Fibroblast of lung (primary cell): Measurements from ENCODE around the gene TBP. TPM values are rescaled to one million over a fixed set of nuclear protein-coding genes. Genes with fewer than 3 reads are reported as not detected.
A peak's percentile ranks its signal among the peaks of the same experiment; 100 is the strongest.

Source experiments
- DNase-seq, 2 donors: peaks; one replicate each; pipeline versions ENCODE4 v3.0.0 to v3.0.0-alpha.2; 2010; ENCODE audit warnings: low read depth in 2 of 2
- H2AFZ ChIP-seq: 2 replicates; pipeline ENCODE4 v1.5.1; 2012; ENCODE audit warnings: low read length, control low read depth, inconsistent platforms
- H3K27ac ChIP-seq: 2 replicates; pipeline ENCODE4 v1.5.1; 2011; ENCODE audit warnings: low read length, control low read depth; ENCODE audit not compliant: insufficient read depth
- H3K27me3 ChIP-seq: 2 replicates; pipeline ENCODE4 v1.5.1; 2011; ENCODE audit warnings: mild to moderate bottlenecking, low read length; ENCODE audit not compliant: control insufficient read depth, insufficient read depth
- H3K36me3 ChIP-seq: 2 replicates; pipeline ENCODE4 v1.5.1; 2011; ENCODE audit warnings: low read length; ENCODE audit not compliant: control insufficient read depth, insufficient read depth
- H3K4me1 ChIP-seq: 2 replicates; pipeline ENCODE4 v1.5.1; 2011; ENCODE audit warnings: low read length; ENCODE audit not compliant: control insufficient read depth, insufficient read depth; ENCODE audit errors: extremely low read depth
- H3K4me2 ChIP-seq: 2 replicates; pipeline ENCODE4 v1.5.1; 2011; ENCODE audit warnings: low read length, control low read depth; ENCODE audit not compliant: insufficient read depth; ENCODE audit errors: extremely low read depth
- H3K4me3 ChIP-seq, 4 experiments: fragments of 200-600 bp in 1 of 4; sonication (generic) in 1 of 4; replicated peaks in 1 of 4; 2 replicates each; pipeline ENCODE4 v1.5.1; 2011 to 2016; ENCODE audit warnings: low read length in 4 of 4, low read depth in 3 of 4, mild to moderate bottlenecking in 3 of 4, control low read depth in 2 of 4, inconsistent platforms in 1 of 4, mixed read lengths in 1 of 4; ENCODE audit not compliant: insufficient read depth in 1 of 4; ENCODE audit errors: control extremely low read depth in 1 of 4
- H3K79me2 ChIP-seq: 2 replicates; pipeline ENCODE4 v1.5.1; 2012; ENCODE audit warnings: mild to moderate bottlenecking, low read length, inconsistent platforms; ENCODE audit not compliant: control insufficient read depth, insufficient read depth
- H3K9ac ChIP-seq: 2 replicates; pipeline ENCODE4 v1.5.1; 2011; ENCODE audit warnings: mild to moderate bottlenecking, low read length, control low read depth; ENCODE audit not compliant: insufficient read depth
- H3K9me3 ChIP-seq: 2 replicates; pipeline ENCODE4 v1.5.1; 2012; ENCODE audit warnings: low read depth, low read length; ENCODE audit not compliant: control insufficient read depth, insufficient read depth
- H4K20me1 ChIP-seq: 2 replicates; pipeline ENCODE4 v1.5.1; 2011; ENCODE audit warnings: low read length; ENCODE audit not compliant: control insufficient read depth, insufficient read depth; ENCODE audit errors: extremely low read depth
- CTCF ChIP-seq, 2 donors: IDR thresholded peaks in 1 of 2; conservative IDR thresholded peaks in 1 of 2; 1 replicate in 1 of 2; 2 replicates in 1 of 2; pipeline ENCODE4 v1.5.1; 2011 to 2012; ENCODE audit warnings: low read length in 2 of 2, control low read depth in 1 of 2, inconsistent platforms in 1 of 2, low read depth in 1 of 2, mild to moderate bottlenecking in 1 of 2
- EZH2 ChIP-seq: IDR thresholded peaks from 2 replicates; pipeline ENCODE4 v1.5.1; 2012; ENCODE audit warnings: low read length, control low read depth, mild to moderate bottlenecking; ENCODE audit errors: missing control alignments
- polyA plus RNA-seq, 2 donors: library from polyadenylated mRNA; depleted of rRNA in 1 of 2; stranded (reverse) in 1 of 2; unstranded in 1 of 2; fragments of >200 nt; gene quantifications; 2 replicates each; pipeline ENCODE4 v1.2.1, GENCODE V29; 2011 to 2012; ENCODE audit warnings: missing spikeins in 1 of 2
- total RNA-seq: library from RNA; depleted of rRNA; stranded (reverse); fragments of >200 nt; gene quantifications from 2 replicates; pipeline ENCODE4 v1.2.1, GENCODE V29; 2014

TBP gene
- total and polyA plus RNA-seq, 2 donors (not counting 1 experiment from before 2014, with no cell fraction given) = 7.8 to 14.4 TPM

GRCh38 chr6:170545405-170545804 is 8.8 kb upstream of the TBP start:
- peaks cover 16% of the 10 kb centered on the region for H3K36me3 ChIP-seq
- peaks cover 55% of the 10 kb centered on the region for H3K79me2 ChIP-seq

GRCh38 chr6:170552765-170553533 is 1.2 kb upstream of the TBP start, which contains the start of gene PSMB1:
Gene PSMB1, minus strand, starts transcription at chr6:170553307. Its CDS starts 65 bp downstream, at chr6:170553242.
- no peaks in the 10 kb centered on the region for H3K27me3 ChIP-seq
- H3K4me3 ChIP-seq = peak within 1 kb of the TSS; percentile 71 to 100 (median 90)
- peaks cover 5% of the 10 kb centered on the region for H3K4me1 ChIP-seq
- peak within 1 kb of the TSS; percentile 94 for H2AFZ ChIP-seq
- peaks cover 80% of the 10 kb centered on the region for H3K79me2 ChIP-seq
- no peaks in the 10 kb centered on the region for H3K9me3 ChIP-seq
- DNase-seq = peak; percentile 95 to 97
- TF ChIP-seq EZH2 (no peak), CTCF (conservative IDR thresholded peaks at IDR 0.05 in 1 of 2, IDR thresholded peaks at IDR 0.05 in 1 of 2; ENCODE audit: low read depth in 1 of 2, low read length in 2 of 2) (no peak)
- H4K20me1 ChIP-seq = no peaks in the 10 kb centered on the region
- peak within 1 kb of the TSS; percentile 97 for H3K27ac ChIP-seq
- H3K4me2 ChIP-seq = peak within 1 kb of the TSS; percentile 98
- peaks cover 2% of the 10 kb centered on the region for H3K36me3 ChIP-seq
- peak within 1 kb of the TSS; percentile 90 for H3K9ac ChIP-seq

More at GRCh38 chr6:170545405-170545804, 8.8 kb upstream of the TBP start:
- Histone ChIP-seq H3K9ac (no peak overlapping the region), H3K27ac (peak overlapping the region; percentile 24), H3K4me2 (no peak overlapping the region), H3K4me3 (no peak overlapping the region), H3K27me3 (no peaks in the 10 kb centered on the region), H4K20me1 (no peaks in the 10 kb centered on the region), H3K9me3 (no peaks in the 10 kb centered on the region), H2AFZ (no peak overlapping the region), H3K4me1 (no peaks in the 10 kb centered on the region)
- peak; percentile 10 to 48 for DNase-seq
- no peak for TF ChIP-seq CTCF (conservative IDR thresholded peaks at IDR 0.05 in 1 of 2, IDR thresholded peaks at IDR 0.05 in 1 of 2; ENCODE audit: low read depth in 1 of 2, low read length in 2 of 2)
- TF ChIP-seq EZH2 = no peak

GRCh38 chr6:170553534-170554012 is 596 bp upstream of the TBP start:
- Histone ChIP-seq H3K27ac (peak overlapping the region; percentile 97), H2AFZ (peak overlapping the region; percentile 94), H3K4me1 (peaks cover 5% of the 10 kb centered on the region), H3K9ac (peak overlapping the region; percentile 90), H3K9me3 (no peaks in the 10 kb centered on the region), H3K4me2 (peak overlapping the region; percentile 98), H3K79me2 (peaks cover 74% of the 10 kb centered on the region), H3K36me3 (peaks cover 2% of the 10 kb centered on the region), H3K27me3 (no peaks in the 10 kb centered on the region), H4K20me1 (no peaks in the 10 kb centered on the region), H3K4me3 (peak overlapping the region; percentile 71 to 100 (median 90))
- peak; percentile 39 to 72 for DNase-seq
- no peak for TF ChIP-seq CTCF (conservative IDR thresholded peaks at IDR 0.05 in 1 of 2, IDR thresholded peaks at IDR 0.05 in 1 of 2; ENCODE audit: low read depth in 1 of 2, low read length in 2 of 2)
- TF ChIP-seq EZH2 = no peak
